GM08714 (cell line): Measurements from ENCODE around the gene RABGAP1L.
"Not testable (repeated sequence)": the region's sequence is repeated elsewhere in the genome, so short reads cannot be mapped to it uniquely, and the experiment has no call there.

Experiments
- H3K4me3 ChIP-seq: fragments of 200-500 bp; sonication (Bioruptor generic); 2 replicates; pipeline ENCODE4 v1.5.1; 2014; ENCODE audit warnings: mild to moderate bottlenecking, low read length, inconsistent platforms
- ZNF274 ChIP-seq: IDR thresholded peaks from 2 replicates; pipeline ENCODE4 v1.6.1; 2012; ENCODE audit warnings: mild to moderate bottlenecking, low read depth, low read length

RABGAP1L gene

GRCh38 chr1:174165471-174166137, 6.3 kb downstream of the RABGAP1L start:
- no peak overlapping the region; the same call in 1 of the 2 replicates for H3K4me3 ChIP-seq
- no peak for TF ChIP-seq ZNF274

- TF ChIP-seq ZNF274, result no peak
- H3K4me3 ChIP-seq, result no peak overlapping the region
Observed at GRCh38 chr1:174166530-174167264, 7.4 kb downstream of the RABGAP1L start.

GRCh38 chr1:174167265-174167803, 8.0 kb downstream of the RABGAP1L start:
- H3K4me3 ChIP-seq, result no peak overlapping the region
- TF ChIP-seq ZNF274, result no peak

GRCh38 chr1:174169342-174169741, 10.0 kb downstream of the RABGAP1L start:
- no peak overlapping the region for H3K4me3 ChIP-seq
- TF ChIP-seq ZNF274, result no peak

GRCh38 chr1:174171073-174171472, 11.8 kb downstream of the RABGAP1L start:
- no peak overlapping the region for H3K4me3 ChIP-seq
- no peak for TF ChIP-seq ZNF274

- no peak for TF ChIP-seq ZNF274
- no peak overlapping the region for H3K4me3 ChIP-seq
Observed at GRCh38 chr1:174174461-174175329, 15.4 kb downstream of the RABGAP1L start.

- not testable (repeated sequence) for H3K4me3 ChIP-seq
Observed at GRCh38 chr1:174178459-174178858, 19.1 kb downstream of the RABGAP1L start.

- H3K4me3 ChIP-seq, result no peak overlapping the region
- no peak for TF ChIP-seq ZNF274
Observed at GRCh38 chr1:174189428-174190062, 30.2 kb downstream of the RABGAP1L start.

- H3K4me3 ChIP-seq, result no peak overlapping the region
- no peak for TF ChIP-seq ZNF274
Observed at GRCh38 chr1:174190691-174191199, 31.4 kb downstream of the RABGAP1L start.

- no peak for TF ChIP-seq ZNF274
- no peak overlapping the region for H3K4me3 ChIP-seq
Observed at GRCh38 chr1:174191349-174191862, 32.1 kb downstream of the RABGAP1L start.

- H3K4me3 ChIP-seq, result no peak overlapping the region
- TF ChIP-seq ZNF274, result no peak
Observed at GRCh38 chr1:174194461-174194860, 35.1 kb downstream of the RABGAP1L start.

GRCh38 chr1:174197088-174197487, 37.8 kb downstream of the RABGAP1L start:
- no peak overlapping the region for H3K4me3 ChIP-seq

GRCh38 chr1:174197547-174197946, 38.2 kb downstream of the RABGAP1L start:
- H3K4me3 ChIP-seq, result no peak overlapping the region
- no peak for TF ChIP-seq ZNF274

More at GRCh38 chr1:174197088-174197487, 37.8 kb downstream of the RABGAP1L start:
- TF ChIP-seq ZNF274, result no peak
